RWPE2 (cell line): ENCODE measurements around the gene CAMK1.

Experiments
- ATAC-seq: fragments of 200-7000 bp; cut with Tn5 transposase; 3 replicates; pipeline ENCODE4 v1.9.1; 2021; ENCODE audit warnings: low read depth
- DNase-seq: peaks from one replicate; pipeline ENCODE4 v3.0.0-alpha.2; 2020; ENCODE audit warnings: low spot score
- H3K27ac ChIP-seq: fragments of 450-650 bp; 2 replicates; pipeline ENCODE4 v1.5.1; 2017; ENCODE audit warnings: mild to moderate bottlenecking; ENCODE audit not compliant: poor library complexity, severe bottlenecking
- H3K27me3 ChIP-seq: fragments of 250-450 bp; sonication (Bioruptor Pico); 2 replicates; pipeline ENCODE4 v1.5.1; 2021; ENCODE audit warnings: mild to moderate bottlenecking, moderate library complexity; ENCODE audit not compliant: insufficient read depth, poor library complexity, severe bottlenecking
- H3K36me3 ChIP-seq: fragments of 250-450 bp; sonication (Bioruptor Pico); 2 replicates; pipeline ENCODE4 v1.5.1; 2020; ENCODE audit warnings: low read depth, mild to moderate bottlenecking, moderate library complexity
- H3K4me1 ChIP-seq: fragments of 250-450 bp; sonication (Bioruptor Pico); 2 replicates; pipeline ENCODE4 v1.5.1; 2021; ENCODE audit warnings: mild to moderate bottlenecking, moderate library complexity; ENCODE audit not compliant: insufficient read depth, poor library complexity, severe bottlenecking
- H3K4me3 ChIP-seq: fragments of 250-450 bp; sonication (Bioruptor Pico); 2 replicates; pipeline ENCODE4 v1.5.1; 2021; ENCODE audit warnings: mild to moderate bottlenecking, moderate library complexity; ENCODE audit not compliant: severe bottlenecking
- H3K9me3 ChIP-seq: fragments of 250-450 bp; sonication (Bioruptor Pico); 2 replicates; pipeline ENCODE4 v1.5.1; 2021; ENCODE audit warnings: mild to moderate bottlenecking, moderate library complexity; ENCODE audit not compliant: severe bottlenecking
- TF ChIP-seq, protein P1 (sequence below): fragments of 450-650 bp; IDR thresholded peaks from one replicate; pipeline ENCODE4 v1.5.1; 2017; ENCODE audit warnings: mild to moderate bottlenecking, moderate library complexity; ENCODE audit not compliant: poor library complexity, severe bottlenecking

Gene CAMK1

DNA sequence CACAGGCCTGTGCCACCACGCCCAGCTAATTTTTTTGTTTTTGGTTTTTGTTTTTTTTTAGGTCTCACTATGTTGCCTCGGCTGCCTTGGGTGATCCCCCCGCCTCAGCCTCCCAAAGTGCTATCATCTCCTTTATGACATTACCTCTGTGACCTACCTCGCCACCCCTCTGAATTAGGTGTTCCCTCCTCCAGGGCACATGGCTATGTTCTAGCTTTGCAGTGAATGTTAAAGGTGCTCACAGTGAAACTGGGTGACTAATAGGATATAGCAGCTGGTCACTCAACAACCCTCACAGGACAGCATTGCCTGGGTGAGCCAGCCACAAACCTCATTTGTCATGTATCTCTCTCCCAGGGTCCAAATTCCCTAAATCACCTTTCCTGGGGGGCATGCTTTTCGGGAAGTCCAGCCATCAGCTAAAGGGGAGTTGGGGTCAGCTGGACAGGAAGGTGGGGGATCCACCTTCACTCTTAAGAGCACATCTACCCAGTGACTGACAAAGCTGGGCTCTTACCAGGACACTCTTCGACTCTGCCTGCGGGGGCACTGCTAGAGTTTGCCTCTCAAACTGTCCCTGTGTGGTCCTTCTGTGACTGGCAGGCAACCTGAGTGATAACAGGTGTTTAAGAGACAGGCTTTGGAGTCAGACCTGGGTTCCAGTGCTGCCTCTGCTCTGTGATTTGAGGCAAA, 38.7 kb upstream of the CAMK1 start:
- ATAC-seq (peak; percentile 60), DNase-seq (no peak)
- Histone ChIP-seq H3K9me3 (no peaks in the 10 kb centered on the region), H3K4me3 (no peak overlapping the region), H3K36me3 (peaks cover 38% of the 10 kb centered on the region), H3K4me1 (no peaks in the 10 kb centered on the region), H3K27me3 (no peaks in the 10 kb centered on the region), H3K27ac (peak overlapping the region; percentile 61)
- TF ChIP-seq, protein P1, sequence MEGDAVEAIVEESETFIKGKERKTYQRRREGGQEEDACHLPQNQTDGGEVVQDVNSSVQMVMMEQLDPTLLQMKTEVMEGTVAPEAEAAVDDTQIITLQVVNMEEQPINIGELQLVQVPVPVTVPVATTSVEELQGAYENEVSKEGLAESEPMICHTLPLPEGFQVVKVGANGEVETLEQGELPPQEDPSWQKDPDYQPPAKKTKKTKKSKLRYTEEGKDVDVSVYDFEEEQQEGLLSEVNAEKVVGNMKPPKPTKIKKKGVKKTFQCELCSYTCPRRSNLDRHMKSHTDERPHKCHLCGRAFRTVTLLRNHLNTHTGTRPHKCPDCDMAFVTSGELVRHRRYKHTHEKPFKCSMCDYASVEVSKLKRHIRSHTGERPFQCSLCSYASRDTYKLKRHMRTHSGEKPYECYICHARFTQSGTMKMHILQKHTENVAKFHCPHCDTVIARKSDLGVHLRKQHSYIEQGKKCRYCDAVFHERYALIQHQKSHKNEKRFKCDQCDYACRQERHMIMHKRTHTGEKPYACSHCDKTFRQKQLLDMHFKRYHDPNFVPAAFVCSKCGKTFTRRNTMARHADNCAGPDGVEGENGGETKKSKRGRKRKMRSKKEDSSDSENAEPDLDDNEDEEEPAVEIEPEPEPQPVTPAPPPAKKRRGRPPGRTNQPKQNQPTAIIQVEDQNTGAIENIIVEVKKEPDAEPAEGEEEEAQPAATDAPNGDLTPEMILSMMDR: peak; percentile 53

DNA sequence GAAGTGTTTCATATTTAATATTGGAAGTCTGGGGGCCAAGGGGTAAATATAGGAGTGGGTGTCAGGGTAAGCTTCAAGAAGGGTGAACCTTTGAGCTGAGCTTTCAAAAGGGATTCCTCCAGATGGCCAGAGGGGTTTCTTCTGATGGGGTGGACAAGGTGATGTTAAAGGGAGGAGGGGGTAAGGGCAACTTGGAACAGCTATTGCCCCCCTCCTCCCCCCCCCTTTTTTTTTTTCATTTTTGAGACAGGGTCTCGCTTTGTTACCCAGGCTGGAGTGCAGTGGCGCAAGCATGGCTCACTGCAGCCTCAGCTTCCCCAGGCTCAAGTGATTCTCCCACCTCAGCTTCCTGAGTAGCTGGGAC, 38.2 kb upstream of the CAMK1 start:
- TF ChIP-seq, protein P1: no peak
- H3K9me3 ChIP-seq: no peaks in the 10 kb centered on the region
- peak overlapping the region; percentile 61 for H3K27ac ChIP-seq
- H3K4me1 ChIP-seq: no peaks in the 10 kb centered on the region
- ATAC-seq: no peak
- no peak for DNase-seq
- H3K36me3 ChIP-seq: peaks cover 44% of the 10 kb centered on the region
- no peaks in the 10 kb centered on the region for H3K27me3 ChIP-seq
- no peak overlapping the region for H3K4me3 ChIP-seq

DNA sequence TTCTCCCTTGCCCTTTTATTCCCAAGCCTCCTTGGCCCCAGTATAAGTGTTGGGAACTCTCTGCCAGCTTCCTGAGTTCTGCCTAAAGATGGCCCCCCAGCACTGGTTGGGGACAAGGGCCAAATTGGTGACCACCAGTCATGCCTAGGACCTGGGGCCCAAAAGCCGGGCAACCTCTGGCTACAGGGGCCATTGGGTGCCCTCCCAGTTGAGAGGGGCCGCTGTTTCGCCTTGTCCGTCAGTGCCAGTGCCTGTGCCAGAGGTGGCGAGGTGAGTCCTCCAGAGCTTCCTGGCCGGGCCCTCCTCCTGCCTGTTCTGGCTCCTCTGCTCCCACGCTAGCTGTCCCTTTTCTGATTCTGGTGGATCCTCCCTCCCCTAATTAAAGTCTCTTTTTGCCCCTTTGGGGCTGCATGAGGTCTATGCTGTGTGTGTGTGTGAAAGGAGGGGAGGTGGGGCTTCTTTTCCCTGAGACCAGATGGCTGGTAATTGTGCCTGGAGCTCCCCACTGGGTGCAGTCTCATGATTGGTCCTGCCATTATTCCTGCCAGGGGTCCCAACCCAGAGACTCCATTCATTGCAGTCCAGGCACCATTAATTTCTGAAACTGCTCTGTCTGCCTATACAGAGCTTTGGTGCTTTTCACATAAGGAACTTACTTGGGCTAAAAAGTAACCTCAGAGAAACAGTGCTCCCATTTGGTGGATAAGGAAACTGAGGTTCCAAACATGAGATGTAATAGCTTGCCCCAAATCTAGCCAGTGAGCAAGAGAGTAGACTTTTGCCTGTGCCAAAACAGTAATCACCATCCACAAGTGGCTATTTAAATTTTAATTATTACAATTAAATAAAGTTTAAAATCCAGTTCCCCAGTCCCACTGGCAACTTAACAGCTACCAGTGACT, 37.2 kb upstream of the CAMK1 start:
- TF ChIP-seq, protein P1: no peak
- ATAC-seq: no peak
- Histone ChIP-seq H3K36me3 (peaks cover 50% of the 10 kb centered on the region), H3K4me3 (no peak overlapping the region), H3K9me3 (no peaks in the 10 kb centered on the region), H3K27me3 (no peaks in the 10 kb centered on the region), H3K4me1 (no peaks in the 10 kb centered on the region), H3K27ac (no peak overlapping the region)
- no peak for DNase-seq

DNA sequence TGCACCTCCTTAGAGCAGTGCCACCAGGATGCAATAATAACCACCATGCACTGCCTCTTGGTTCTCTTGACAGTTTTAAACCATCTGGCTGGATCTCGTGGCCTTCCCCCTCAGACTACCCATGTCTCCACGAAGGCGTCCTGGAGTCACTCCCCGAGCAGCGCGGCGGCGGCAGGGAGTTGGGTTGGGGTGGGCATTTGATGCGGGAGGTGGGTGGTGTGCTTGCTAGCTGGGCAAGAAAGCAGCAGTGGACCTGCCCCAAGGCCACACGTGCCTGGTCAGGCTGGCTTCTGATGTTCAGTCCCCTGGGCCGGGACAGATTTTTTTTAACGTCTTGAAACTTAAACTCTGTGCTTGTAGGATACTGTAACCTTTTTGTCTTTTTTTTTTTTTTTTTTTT, 36.4 kb upstream of the CAMK1 start:
- H3K4me3 ChIP-seq: no peak overlapping the region
- no peaks in the 10 kb centered on the region for H3K27me3 ChIP-seq
- no peak overlapping the region for H3K27ac ChIP-seq
- TF ChIP-seq, protein P1: no peak
- no peaks in the 10 kb centered on the region for H3K4me1 ChIP-seq
- DNase-seq (no peak), ATAC-seq (no peak)
- H3K36me3 ChIP-seq: peaks cover 57% of the 10 kb centered on the region
- H3K9me3 ChIP-seq: no peaks in the 10 kb centered on the region
